MM.1S (cell line): Measurements from ENCODE around the gene ATP6V1F.

Experiments
- DNase-seq: peaks from one replicate; pipeline ENCODE4 v3.0.0-alpha.2; 2015
- H2AFZ ChIP-seq: fragments of 300-600 bp; sonication (generic); 2 replicates; pipeline ENCODE4 v1.6.0; 2016; ENCODE audit warnings: antibody characterized with exemption, low read length
- H3F3A ChIP-seq: fragments of 300-600 bp; sonication (generic); 2 replicates; pipeline ENCODE4 v1.6.1; 2016; ENCODE audit warnings: mild to moderate bottlenecking, antibody characterized with exemption, low read length, moderate library complexity, mixed read lengths; ENCODE audit not compliant: insufficient read depth
- H3K27ac ChIP-seq: fragments of 300-600 bp; sonication (generic); 2 replicates; pipeline ENCODE4 v1.5.1; 2016; ENCODE audit warnings: mild to moderate bottlenecking, low read length
- H3K27me3 ChIP-seq: fragments of 300-600 bp; sonication (generic); replicated peaks from 2 replicates; pipeline ENCODE4 v1.6.0; 2016; ENCODE audit warnings: low read length; ENCODE audit not compliant: insufficient read depth
- H3K36me3 ChIP-seq: fragments of 300-600 bp; sonication (generic); replicated peaks from 2 replicates; pipeline ENCODE4 v1.6.1; 2016; ENCODE audit warnings: mild to moderate bottlenecking, low read length, mixed read lengths; ENCODE audit not compliant: insufficient read depth
- H3K4me1 ChIP-seq: fragments of 300-600 bp; sonication (generic); 2 replicates; pipeline ENCODE4 v1.6.1; 2016; ENCODE audit warnings: low read length, mixed read lengths
- H3K4me2 ChIP-seq: fragments of 300-600 bp; sonication (generic); 2 replicates; pipeline ENCODE4 v1.6.0; 2016; ENCODE audit warnings: low read depth, low read length
- H3K4me3 ChIP-seq: fragments of 300-600 bp; sonication (generic); 2 replicates; pipeline ENCODE4 v1.5.1; 2016; ENCODE audit warnings: low read length, mixed read lengths
- H3K79me2 ChIP-seq: fragments of 300-600 bp; sonication (generic); 2 replicates; pipeline ENCODE4 v1.6.1; 2016; ENCODE audit warnings: mixed run types, low read length, mixed read lengths
- H3K9ac ChIP-seq: fragments of 300-600 bp; sonication (generic); 2 replicates; pipeline ENCODE4 v1.6.1; 2016; ENCODE audit warnings: low read length, mixed read lengths
- H3K9me2 ChIP-seq: fragments of 300-600 bp; sonication (generic); replicated peaks from 2 replicates; pipeline ENCODE4 v1.6.1; 2016; ENCODE audit warnings: mild to moderate bottlenecking, low read length, mixed read lengths; ENCODE audit not compliant: insufficient read depth
- H3K9me3 ChIP-seq: fragments of 300-600 bp; sonication (generic); replicated peaks from 2 replicates; pipeline ENCODE4 v1.6.1; 2016; ENCODE audit warnings: mild to moderate bottlenecking, low read length, mixed read lengths; ENCODE audit not compliant: insufficient read depth
- H4K20me1 ChIP-seq: fragments of 300-600 bp; sonication (generic); 2 replicates; pipeline ENCODE4 v1.6.1; 2016; ENCODE audit warnings: mild to moderate bottlenecking, low read length, moderate library complexity, mixed read lengths; ENCODE audit not compliant: insufficient read depth
- EZH2 ChIP-seq: fragments of 300-600 bp; sonication (generic); optimal IDR thresholded peaks from 2 replicates; pipeline ENCODE3; 2017; ENCODE audit warnings: low read depth, mild to moderate bottlenecking, antibody characterized with exemption, low read length, mixed read lengths
- EZH2phosphoT487 ChIP-seq: fragments of 300-600 bp; sonication (generic); IDR thresholded peaks from 2 replicates; pipeline ENCODE4 v1.6.1; 2018; ENCODE audit warnings: antibody characterized with exemption, low read length
- TF ChIP-seq, protein P1 (sequence below): fragments of 300-600 bp; sonication (generic); IDR thresholded peaks from 2 replicates; pipeline ENCODE4 v1.5.1; 2016; ENCODE audit warnings: antibody characterized with exemption, low read length, mixed read lengths

ATP6V1F gene

DNA sequence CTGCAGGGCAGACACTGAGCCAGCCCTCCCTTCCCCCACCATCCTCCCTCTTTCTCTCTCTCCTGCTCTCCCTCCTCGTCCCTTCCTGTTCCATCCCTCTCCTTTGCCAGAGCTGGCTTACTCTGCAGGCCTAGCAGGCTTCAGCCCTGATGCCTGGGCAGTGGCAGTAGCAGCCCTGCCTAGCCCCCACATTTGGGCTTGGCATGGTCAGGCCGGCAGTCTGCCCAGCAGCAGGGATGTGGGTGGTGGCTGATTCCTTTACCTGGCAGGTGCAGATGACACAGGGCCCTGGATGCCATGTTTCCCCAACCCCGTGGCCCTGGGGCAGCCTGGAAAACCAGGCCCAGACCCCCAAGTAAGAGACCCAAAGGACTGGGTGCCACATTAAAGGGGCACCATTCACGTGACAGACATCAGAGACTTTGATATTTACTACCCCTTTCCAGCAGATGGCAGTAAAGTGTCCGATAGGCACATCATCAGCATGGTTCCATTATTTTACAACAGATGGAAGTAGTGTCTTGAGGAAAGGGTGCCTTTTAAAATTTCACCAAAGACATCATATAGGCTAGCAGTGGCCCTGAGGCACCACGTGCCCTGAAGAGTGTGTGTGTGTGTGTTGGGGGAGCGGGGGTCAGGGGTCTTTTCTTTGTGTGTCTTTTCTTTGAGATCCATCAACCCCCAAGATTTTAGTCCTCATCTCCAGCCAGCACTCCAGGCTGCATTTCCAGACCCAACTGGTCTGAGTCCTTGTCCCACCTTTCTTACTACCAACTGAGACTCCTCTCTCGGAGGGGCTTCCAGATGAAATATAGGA is 41.9 kb downstream of the ATP6V1F start:
- Histone ChIP-seq H4K20me1 (no peaks in the 10 kb centered on the region), H3K9ac (peak overlapping the region; percentile 12; the same call in 1 of the 2 replicates), H3F3A (no peaks in the 10 kb centered on the region), H3K9me2 (no peaks in the 10 kb centered on the region), H3K9me3 (no peaks in the 10 kb centered on the region), H3K79me2 (no peaks in the 10 kb centered on the region), H3K36me3 (no peaks in the 10 kb centered on the region), H3K4me3 (peak overlapping the region; percentile 16; the same call in 1 of the 2 replicates), H3K27ac (no peak overlapping the region), H2AFZ (peak overlapping the region; percentile 89), H3K4me1 (0 out of 2 replicates have a peak, but pooled peaks cover 5% of the 10 kb centered on the region), H3K27me3 (peaks cover 6% of the 10 kb centered on the region; the same call in 1 of the 2 replicates), H3K4me2 (peak overlapping the region; percentile 64)
- DNase-seq: peak; percentile 86
- no peak for TF ChIP-seq EZH2phosphoT487
- TF ChIP-seq, protein P1, sequence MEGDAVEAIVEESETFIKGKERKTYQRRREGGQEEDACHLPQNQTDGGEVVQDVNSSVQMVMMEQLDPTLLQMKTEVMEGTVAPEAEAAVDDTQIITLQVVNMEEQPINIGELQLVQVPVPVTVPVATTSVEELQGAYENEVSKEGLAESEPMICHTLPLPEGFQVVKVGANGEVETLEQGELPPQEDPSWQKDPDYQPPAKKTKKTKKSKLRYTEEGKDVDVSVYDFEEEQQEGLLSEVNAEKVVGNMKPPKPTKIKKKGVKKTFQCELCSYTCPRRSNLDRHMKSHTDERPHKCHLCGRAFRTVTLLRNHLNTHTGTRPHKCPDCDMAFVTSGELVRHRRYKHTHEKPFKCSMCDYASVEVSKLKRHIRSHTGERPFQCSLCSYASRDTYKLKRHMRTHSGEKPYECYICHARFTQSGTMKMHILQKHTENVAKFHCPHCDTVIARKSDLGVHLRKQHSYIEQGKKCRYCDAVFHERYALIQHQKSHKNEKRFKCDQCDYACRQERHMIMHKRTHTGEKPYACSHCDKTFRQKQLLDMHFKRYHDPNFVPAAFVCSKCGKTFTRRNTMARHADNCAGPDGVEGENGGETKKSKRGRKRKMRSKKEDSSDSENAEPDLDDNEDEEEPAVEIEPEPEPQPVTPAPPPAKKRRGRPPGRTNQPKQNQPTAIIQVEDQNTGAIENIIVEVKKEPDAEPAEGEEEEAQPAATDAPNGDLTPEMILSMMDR: peak; percentile 92
- TF ChIP-seq EZH2: no peak

DNA sequence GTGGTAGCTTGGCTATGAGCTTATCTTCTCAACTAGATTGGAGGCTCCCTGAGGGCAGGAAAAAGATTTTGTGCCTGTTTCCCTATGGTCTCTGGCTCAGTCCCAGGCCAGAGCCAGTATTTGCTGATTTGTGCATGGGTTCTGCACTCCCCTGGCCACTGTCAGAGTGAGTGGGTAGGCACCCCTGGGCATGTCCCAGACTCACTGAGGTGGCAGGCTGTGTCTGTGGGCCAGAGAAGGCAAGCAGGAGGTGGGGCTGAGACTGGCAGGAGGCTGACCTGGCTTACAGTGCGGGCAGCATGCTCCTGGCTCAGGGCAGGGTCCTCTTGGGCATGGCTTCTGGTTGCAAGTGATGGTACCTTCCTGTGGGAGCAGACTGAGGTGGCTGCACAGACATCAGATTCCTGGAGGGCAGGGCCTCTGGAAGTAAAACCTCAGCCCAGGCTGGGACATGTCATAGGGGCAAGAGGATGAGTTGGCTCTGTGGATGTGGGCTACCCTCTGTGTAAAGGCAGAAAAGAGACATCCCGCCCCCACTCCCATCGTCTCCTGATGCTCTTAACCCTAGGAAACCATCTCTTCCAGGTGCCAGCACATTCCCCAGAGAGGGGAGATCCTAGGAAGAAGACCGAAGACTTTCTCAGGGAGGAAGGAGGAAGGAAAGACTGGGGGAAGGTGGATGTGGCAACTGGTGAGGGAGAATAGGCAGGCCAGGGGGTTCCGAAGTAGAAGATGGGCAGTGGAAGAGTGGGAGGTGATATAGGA is 43.5 kb downstream of the ATP6V1F start:
- H3K4me2 ChIP-seq: no peak overlapping the region
- DNase-seq: no peak
- no peaks in the 10 kb centered on the region for H3K79me2 ChIP-seq
- H3K36me3 ChIP-seq: no peaks in the 10 kb centered on the region
- no peak overlapping the region for H3K27ac ChIP-seq
- no peak overlapping the region for H3K4me3 ChIP-seq
- TF ChIP-seq, protein P1: no peak
- no peak for TF ChIP-seq EZH2phosphoT487
- no peak for TF ChIP-seq EZH2
- H3K27me3 ChIP-seq: peaks cover 19% of the 10 kb centered on the region; the same call in 1 of the 2 replicates
- 0 out of 2 replicates have a peak, but pooled peaks cover 5% of the 10 kb centered on the region for H3K4me1 ChIP-seq
- H3K9me2 ChIP-seq: no peaks in the 10 kb centered on the region
- H3F3A ChIP-seq: no peaks in the 10 kb centered on the region
- no peak overlapping the region for H2AFZ ChIP-seq
- H3K9ac ChIP-seq: no peak overlapping the region
- H3K9me3 ChIP-seq: no peaks in the 10 kb centered on the region
- no peaks in the 10 kb centered on the region for H4K20me1 ChIP-seq

DNA sequence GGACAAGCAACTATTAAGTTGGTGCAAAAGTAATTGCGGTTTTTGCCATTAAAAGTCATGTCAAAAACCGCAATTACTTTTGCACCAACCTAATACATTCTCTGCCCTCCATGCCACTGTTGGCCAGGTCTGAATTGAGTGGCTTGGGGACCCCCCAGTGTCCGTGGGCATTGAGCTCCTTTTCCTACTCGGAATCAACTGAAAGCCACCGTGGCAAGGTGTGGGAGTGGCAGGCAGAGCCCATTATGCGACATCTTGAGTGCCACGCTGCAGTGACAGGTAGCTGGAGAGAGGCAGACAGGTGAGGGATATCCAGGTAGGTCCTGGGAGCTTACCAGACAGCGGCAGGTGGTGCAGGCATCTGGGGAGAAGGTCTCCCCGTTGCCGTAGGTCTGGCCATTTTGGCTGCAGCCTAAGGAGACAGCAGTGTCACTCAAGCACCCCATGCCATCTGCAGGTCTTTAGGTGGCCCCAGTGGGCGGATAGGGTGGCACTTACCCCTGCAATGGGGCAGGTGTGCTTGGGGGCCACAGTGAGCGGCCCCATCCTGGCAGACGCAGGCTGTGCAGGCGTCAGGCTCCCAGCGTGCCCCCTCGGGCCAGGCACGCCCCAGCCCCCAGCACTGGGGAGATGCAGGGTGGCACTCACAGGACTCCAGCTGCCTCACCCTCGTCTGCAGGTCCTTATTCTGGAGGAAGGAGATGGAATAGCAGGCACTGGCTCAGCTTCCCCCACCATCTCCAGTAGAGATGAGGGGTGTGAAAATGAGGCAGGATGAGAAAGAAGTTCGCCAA is 44.3 kb downstream of the ATP6V1F start:
- Histone ChIP-seq H3K27me3 (peaks cover 21% of the 10 kb centered on the region; the same call in 1 of the 2 replicates), H3F3A (no peaks in the 10 kb centered on the region), H2AFZ (no peak overlapping the region), H3K4me1 (0 out of 2 replicates have a peak, but pooled peaks cover 5% of the 10 kb centered on the region), H3K9me2 (no peaks in the 10 kb centered on the region), H4K20me1 (no peaks in the 10 kb centered on the region), H3K4me2 (no peak overlapping the region), H3K27ac (no peak overlapping the region), H3K79me2 (no peaks in the 10 kb centered on the region), H3K36me3 (no peaks in the 10 kb centered on the region), H3K4me3 (no peak overlapping the region), H3K9me3 (no peaks in the 10 kb centered on the region), H3K9ac (no peak overlapping the region)
- no peak for DNase-seq
- TF ChIP-seq, protein P1: no peak
- no peak for TF ChIP-seq EZH2
- no peak for TF ChIP-seq EZH2phosphoT487
